ENCODE results near the gene SSTR3.

DNA sequence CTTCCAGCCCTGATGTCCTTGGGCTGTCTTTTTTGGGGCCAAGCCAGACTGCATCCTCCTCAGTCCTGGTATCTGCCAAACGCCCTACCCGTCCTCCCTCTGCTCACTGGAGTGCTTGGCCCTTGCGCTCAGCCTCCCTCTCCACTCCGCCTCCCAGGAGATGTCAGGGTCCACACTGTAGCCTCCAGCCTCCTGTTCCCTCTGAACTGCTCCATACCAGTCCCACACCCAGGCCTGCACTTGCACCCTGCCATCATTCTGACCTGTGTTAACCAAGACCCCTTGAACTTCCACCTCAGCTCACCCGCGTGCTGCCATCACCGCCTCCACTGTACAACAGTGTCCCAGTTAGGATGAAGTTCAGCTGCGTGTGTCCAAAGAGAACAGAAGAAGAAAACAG, 56.3 kb downstream of the SSTR3 start:
- TF ChIP-seq CTCF (IDR thresholded peaks at IDR 0.05; ENCODE audit: insufficient read depth, low read length, poor library complexity, severe bottlenecking), result no peak
- no peak for TF ChIP-seq EZH2phosphoT487 (conservative IDR thresholded peaks at IDR 0.05; ENCODE audit: low read length)
